ENCODE data around the gene FHIP2A.

- no peak for TF ChIP-seq GABPA (IDR thresholded peaks at IDR 0.05; ENCODE audit: low read depth)
- TF ChIP-seq CTCF (IDR thresholded peaks at IDR 0.05; ENCODE audit: insufficient read depth, low read length) = no peak
These were observed 2.8 kb downstream of the FHIP2A start for GRCh38 chr10:114824391-114824790.
